K562 (cell line): ENCODE measurements around the gene LYRM1. TPM values are rescaled to one million over a fixed set of nuclear protein-coding genes. Genes with fewer than 3 reads are reported as not detected.
A peak's percentile ranks its signal among the peaks of the same experiment; 100 is the strongest.

Experiments
- ATF1 ChIP-seq, 2 experiments: fragments of 450-650 bp in 1 of 2; IDR thresholded peaks; 2 replicates each; pipeline ENCODE4 v1.6.1; 2016; ENCODE audit warnings: missing compliant biosample characterization in 1 of 2, missing genetic modification characterization in 1 of 2
- CBX2 ChIP-seq: fragments of 200-600 bp; sonication (generic); IDR thresholded peaks from one replicate; pipeline ENCODE4 v1.6.1; 2012; ENCODE audit warnings: mild to moderate bottlenecking, low read length, inconsistent platforms; ENCODE audit not compliant: insufficient read depth, poor library complexity, severe bottlenecking
- CTBP1 ChIP-seq: fragments of 450-650 bp; IDR thresholded peaks from 2 replicates; pipeline ENCODE4 v1.6.1; 2016; ENCODE audit warnings: borderline replicate concordance
- FOXJ3 ChIP-seq: sonication (generic); formaldehyde crosslinking; IDR thresholded peaks from 2 replicates; pipeline ENCODE4 v1.4.0; 2020; ENCODE audit warnings: mild to moderate bottlenecking, missing genetic modification reagents
- KDM2B ChIP-seq: fragments of 250-450 bp; sonication (Bioruptor Pico); IDR thresholded peaks from 2 replicates; pipeline ENCODE4 v1.8.0; 2021; ENCODE audit warnings: mild to moderate bottlenecking, moderate library complexity
- MCM2 ChIP-seq: fragments of 450-650 bp; IDR thresholded peaks from 2 replicates; pipeline ENCODE4 v1.6.1; 2017; ENCODE audit warnings: low read depth, mild to moderate bottlenecking
- NFE2 ChIP-seq: IDR thresholded peaks from 2 replicates; pipeline ENCODE4 v1.6.1; 2014; ENCODE audit warnings: antibody characterized with exemption, low read depth
- NFIC ChIP-seq: fragments of 450-650 bp; IDR thresholded peaks from 2 replicates; pipeline ENCODE4 v1.6.1; 2017; ENCODE audit warnings: mild to moderate bottlenecking, inconsistent platforms
- PHB ChIP-seq: fragments of 250-450 bp; sonication (Bioruptor Pico); IDR thresholded peaks from 2 replicates; pipeline ENCODE4 v1.5.0; 2021
- POLR2B ChIP-seq: fragments of 450-650 bp; IDR thresholded peaks from 2 replicates; pipeline ENCODE4 v1.6.1; 2018; ENCODE audit warnings: low read depth; ENCODE audit not compliant: partially characterized antibody
- PTBP1 ChIP-seq: fragments of 200-400 bp; formaldehyde crosslinking; IDR thresholded peaks from 2 replicates; pipeline ENCODE4 v1.6.1; 2017; ENCODE audit warnings: low read depth, low read length
- SP2 ChIP-seq: IDR thresholded peaks from 2 replicates; pipeline ENCODE4 v1.6.1; 2011; ENCODE audit warnings: mild to moderate bottlenecking, low read depth, low read length, moderate library complexity; ENCODE audit not compliant: poor library complexity, severe bottlenecking; ENCODE audit errors: extremely low read depth
- SRSF1 ChIP-seq: fragments of 200-400 bp; formaldehyde crosslinking; IDR thresholded peaks from 2 replicates; pipeline ENCODE4 v1.6.1; 2017; ENCODE audit warnings: mild to moderate bottlenecking, low read depth, low read length, moderate library complexity
- SRSF7 ChIP-seq: fragments of 200-400 bp; formaldehyde crosslinking; optimal IDR thresholded peaks from 2 replicates; pipeline ENCODE3; 2017; ENCODE audit warnings: mild to moderate bottlenecking, low read depth, low read length
- SUPT5H ChIP-seq: fragments of 450-650 bp; IDR thresholded peaks from 2 replicates; pipeline ENCODE4 v1.6.1; 2016
- ZNF408 ChIP-seq: fragments of 250-450 bp; sonication (Bioruptor Pico); IDR thresholded peaks from 2 replicates; pipeline ENCODE4 v1.4.0; 2020; ENCODE audit warnings: low read depth, mild to moderate bottlenecking, moderate library complexity
- ZNF707 ChIP-seq: fragments of 250-450 bp; sonication (Bioruptor Pico); conservative IDR thresholded peaks from 2 replicates; pipeline ENCODE4 v1.8.0; 2022; ENCODE audit warnings: inconsistent platforms, mild to moderate bottlenecking, moderate library complexity
- polyA plus RNA-seq, 8 experiments: library from polyadenylated mRNA; depleted of rRNA in 4 of 8; stranded (reverse) in 5 of 8; unstranded in 3 of 8; fragments of >200 nt; fragmentation: Nextera tagmentation in 2 of 8; fragmentation: Illumina TruSeq in 1 of 8; extraction: Ambion mirVana in 2 of 8; extraction: Trizol in 1 of 8; gene quantifications; 2 replicates each; pipeline versions ENCODE4 v1.2.1 to v1.2.3, GENCODE V29; 2011 to 2014; ENCODE audit warnings: inconsistent platforms in 1 of 8, missing spikeins in 1 of 8
- total RNA-seq, 7 experiments: library from RNA; depleted of rRNA in 6 of 7; stranded (reverse); fragments of >200 nt in 6 of 7; fragmentation: Illumina TruSeq in 2 of 7; extraction: Trizol in 2 of 7; gene quantifications; 2 replicates each; pipeline versions ENCODE4 v1.2.1 to v1.2.3, GENCODE V29; 2011 to 2021; ENCODE audit warnings: low replicate concordance in 1 of 7
- TF ChIP-seq, protein P1 (sequence below): IDR thresholded peaks from 2 replicates; pipeline ENCODE4 v1.6.1; 2012; ENCODE audit warnings: low read depth, low read length, improper control_type of control experiment, borderline replicate concordance
- TF ChIP-seq, protein P2 (sequence below): fragments of 250-450 bp; sonication (Bioruptor Pico); IDR thresholded peaks from 2 replicates; pipeline ENCODE4 v1.8.0; 2022; ENCODE audit warnings: inconsistent platforms
- TF ChIP-seq, protein P3 (sequence below): fragments of 450-650 bp; formaldehyde crosslinking; IDR thresholded peaks from 2 replicates; pipeline ENCODE4 v1.4.0; 2020; ENCODE audit warnings: mild to moderate bottlenecking, moderate library complexity
- TF ChIP-seq, protein P4 (sequence below): fragments of 250-450 bp; sonication (Bioruptor Pico); IDR thresholded peaks from 2 replicates; pipeline ENCODE4 v1.8.0; 2021; ENCODE audit warnings: borderline replicate concordance, mild to moderate bottlenecking, moderate library complexity; ENCODE audit not compliant: poor library complexity, severe bottlenecking
- TF ChIP-seq, protein P5 (sequence below): fragments of 250-450 bp; sonication (Bioruptor Pico); IDR thresholded peaks from 2 replicates; pipeline ENCODE4 v1.4.0; 2020; ENCODE audit warnings: mild to moderate bottlenecking

LYRM1 gene
- total and polyA plus RNA-seq, 9 of the 15 experiments (the other 6 are each of a cell fraction or from before 2014, with no cell fraction given): 17.5 to 44.1 (median 32.7) TPM

DNA sequence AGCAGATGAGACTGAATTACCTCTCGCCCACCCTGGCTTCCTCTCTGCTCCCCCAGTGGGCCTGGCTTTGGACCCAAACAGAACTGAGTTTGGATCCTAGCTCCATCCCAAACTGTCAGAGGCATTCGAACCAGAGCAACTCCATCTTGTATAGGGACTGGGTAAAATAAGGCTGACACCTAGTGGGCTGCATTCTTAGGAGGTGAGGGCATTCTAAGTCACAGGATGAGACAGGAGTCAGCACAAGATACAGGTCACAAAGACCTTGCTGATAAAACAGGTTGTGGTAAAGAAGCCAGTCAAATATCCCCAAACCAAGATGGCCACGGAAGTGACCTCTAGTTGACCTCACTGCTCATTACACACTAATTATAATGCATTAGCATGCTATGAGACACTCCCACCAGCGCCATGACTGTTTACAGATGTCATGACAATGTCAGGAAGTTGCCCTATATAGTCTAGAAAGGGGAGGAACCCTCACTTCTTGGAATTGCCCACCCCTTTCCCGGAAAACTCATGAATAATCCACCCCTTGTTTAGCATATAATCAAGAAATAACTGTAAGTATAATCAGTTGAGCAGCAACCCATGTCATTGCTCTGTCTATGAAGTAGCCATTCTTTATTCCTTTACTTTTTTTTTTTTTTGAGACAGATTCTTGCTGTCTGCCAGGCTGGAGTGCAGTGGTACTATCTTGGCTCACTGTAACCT, 44.4 kb downstream of the LYRM1 start (continued):
- TF ChIP-seq, protein P1, sequence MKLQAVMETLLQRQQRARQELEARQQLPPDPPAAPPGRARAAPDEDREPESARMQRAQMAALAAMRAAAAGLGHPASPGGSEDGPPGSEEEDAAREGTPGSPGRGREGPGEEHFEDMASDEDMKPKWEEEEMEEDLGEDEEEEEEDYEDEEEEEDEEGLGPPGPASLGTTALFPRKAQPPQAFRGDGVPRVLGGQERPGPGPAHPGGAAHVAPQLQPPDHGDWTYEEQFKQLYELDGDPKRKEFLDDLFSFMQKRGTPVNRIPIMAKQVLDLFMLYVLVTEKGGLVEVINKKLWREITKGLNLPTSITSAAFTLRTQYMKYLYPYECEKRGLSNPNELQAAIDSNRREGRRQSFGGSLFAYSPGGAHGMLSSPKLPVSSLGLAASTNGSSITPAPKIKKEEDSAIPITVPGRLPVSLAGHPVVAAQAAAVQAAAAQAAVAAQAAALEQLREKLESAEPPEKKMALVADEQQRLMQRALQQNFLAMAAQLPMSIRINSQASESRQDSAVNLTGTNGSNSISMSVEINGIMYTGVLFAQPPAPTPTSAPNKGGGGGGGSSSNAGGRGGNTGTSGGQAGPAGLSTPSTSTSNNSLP: no peak; the same call in 1 of the 2 replicates
- TF ChIP-seq CBX2 (no peak), SRSF1 (no peak), PTBP1 (no peak), SUPT5H (no peak), NFIC (no peak), ZNF707 (peak; percentile 93), SRSF7 (no peak), MCM2 (no peak), KDM2B (peak; percentile 96), ZNF408 (CRISPR knock-in tag) (0 out of 2 replicates have a peak, but pooled peaks have one; percentile 63), NFE2 (no peak), FOXJ3 (no peak), POLR2B (no peak), ATF1 (CRISPR knock-in tag; IDR thresholded peaks at IDR 0.05) (no peak), ATF1 (tag; IDR thresholded peaks at IDR 0.05) (peak; percentile 92), PHB (CRISPR knock-in tag) (peak; percentile 97; the same call in 1 of the 2 replicates), SP2 (no peak), CTBP1 (peak; percentile 86)
- TF ChIP-seq, protein P2, sequence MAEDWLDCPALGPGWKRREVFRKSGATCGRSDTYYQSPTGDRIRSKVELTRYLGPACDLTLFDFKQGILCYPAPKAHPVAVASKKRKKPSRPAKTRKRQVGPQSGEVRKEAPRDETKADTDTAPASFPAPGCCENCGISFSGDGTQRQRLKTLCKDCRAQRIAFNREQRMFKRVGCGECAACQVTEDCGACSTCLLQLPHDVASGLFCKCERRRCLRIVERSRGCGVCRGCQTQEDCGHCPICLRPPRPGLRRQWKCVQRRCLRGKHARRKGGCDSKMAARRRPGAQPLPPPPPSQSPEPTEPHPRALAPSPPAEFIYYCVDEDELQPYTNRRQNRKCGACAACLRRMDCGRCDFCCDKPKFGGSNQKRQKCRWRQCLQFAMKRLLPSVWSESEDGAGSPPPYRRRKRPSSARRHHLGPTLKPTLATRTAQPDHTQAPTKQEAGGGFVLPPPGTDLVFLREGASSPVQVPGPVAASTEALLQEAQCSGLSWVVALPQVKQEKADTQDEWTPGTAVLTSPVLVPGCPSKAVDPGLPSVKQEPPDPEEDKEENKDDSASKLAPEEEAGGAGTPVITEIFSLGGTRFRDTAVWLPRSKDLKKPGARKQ (CRISPR knock-in tag): peak; percentile 98
- TF ChIP-seq, protein P3, sequence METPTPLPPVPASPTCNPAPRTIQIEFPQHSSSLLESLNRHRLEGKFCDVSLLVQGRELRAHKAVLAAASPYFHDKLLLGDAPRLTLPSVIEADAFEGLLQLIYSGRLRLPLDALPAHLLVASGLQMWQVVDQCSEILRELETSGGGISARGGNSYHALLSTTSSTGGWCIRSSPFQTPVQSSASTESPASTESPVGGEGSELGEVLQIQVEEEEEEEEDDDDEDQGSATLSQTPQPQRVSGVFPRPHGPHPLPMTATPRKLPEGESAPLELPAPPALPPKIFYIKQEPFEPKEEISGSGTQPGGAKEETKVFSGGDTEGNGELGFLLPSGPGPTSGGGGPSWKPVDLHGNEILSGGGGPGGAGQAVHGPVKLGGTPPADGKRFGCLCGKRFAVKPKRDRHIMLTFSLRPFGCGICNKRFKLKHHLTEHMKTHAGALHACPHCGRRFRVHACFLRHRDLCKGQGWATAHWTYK (CRISPR knock-in tag): peak; percentile 100
- TF ChIP-seq, protein P4, sequence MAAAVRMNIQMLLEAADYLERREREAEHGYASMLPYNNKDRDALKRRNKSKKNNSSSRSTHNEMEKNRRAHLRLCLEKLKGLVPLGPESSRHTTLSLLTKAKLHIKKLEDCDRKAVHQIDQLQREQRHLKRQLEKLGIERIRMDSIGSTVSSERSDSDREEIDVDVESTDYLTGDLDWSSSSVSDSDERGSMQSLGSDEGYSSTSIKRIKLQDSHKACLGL (CRISPR knock-in tag): peak; percentile 88
- TF ChIP-seq, protein P5, sequence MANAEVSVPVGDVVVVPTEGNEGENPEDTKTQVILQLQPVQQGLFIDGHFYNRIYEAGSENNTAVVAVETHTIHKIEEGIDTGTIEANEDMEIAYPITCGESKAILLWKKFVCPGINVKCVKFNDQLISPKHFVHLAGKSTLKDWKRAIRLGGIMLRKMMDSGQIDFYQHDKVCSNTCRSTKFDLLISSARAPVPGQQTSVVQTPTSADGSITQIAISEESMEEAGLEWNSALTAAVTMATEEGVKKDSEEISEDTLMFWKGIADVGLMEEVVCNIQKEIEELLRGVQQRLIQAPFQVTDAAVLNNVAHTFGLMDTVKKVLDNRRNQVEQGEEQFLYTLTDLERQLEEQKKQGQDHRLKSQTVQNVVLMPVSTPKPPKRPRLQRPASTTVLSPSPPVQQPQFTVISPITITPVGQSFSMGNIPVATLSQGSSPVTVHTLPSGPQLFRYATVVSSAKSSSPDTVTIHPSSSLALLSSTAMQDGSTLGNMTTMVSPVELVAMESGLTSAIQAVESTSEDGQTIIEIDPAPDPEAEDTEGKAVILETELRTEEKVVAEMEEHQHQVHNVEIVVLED (CRISPR knock-in tag): peak; percentile 94
